Muscle layer of colon (tissue), 2 donors: ENCODE measurements around the gene MCF2L2.
A peak's percentile ranks its signal among the peaks of the same experiment; 100 is the strongest.
"Not testable (repeated sequence)": the region's sequence is repeated elsewhere in the genome, so short reads cannot be mapped to it uniquely, and the experiment has no call there.

Experiments used
- H3K27ac ChIP-seq: one replicate; pipeline ENCODE4 v1.7.0; 2013; ENCODE audit warnings: low read depth, mild to moderate bottlenecking, low read length, moderate library complexity
- H3K27me3 ChIP-seq, 2 donors: one replicate each; pipeline ENCODE4 v1.7.0; 2013; ENCODE audit warnings: low read length in 2 of 2, mild to moderate bottlenecking in 2 of 2; ENCODE audit not compliant: insufficient read depth in 2 of 2, control insufficient read depth in 1 of 2
- H3K36me3 ChIP-seq: one replicate; pipeline ENCODE4 v1.7.0; 2013; ENCODE audit warnings: mild to moderate bottlenecking, low read length; ENCODE audit not compliant: insufficient read depth
- H3K4me1 ChIP-seq: one replicate; pipeline ENCODE4 v1.7.0; 2013; ENCODE audit warnings: mild to moderate bottlenecking, low read length; ENCODE audit not compliant: insufficient read depth
- H3K4me3 ChIP-seq, 2 donors: one replicate each; pipeline ENCODE4 v1.7.0; 2013; ENCODE audit warnings: low read length in 2 of 2, low read depth in 1 of 2, mild to moderate bottlenecking in 1 of 2, moderate library complexity in 1 of 2
- H3K9ac ChIP-seq: one replicate; pipeline ENCODE4 v1.7.0; 2013; ENCODE audit warnings: low read length
- H3K9me3 ChIP-seq: one replicate; pipeline ENCODE4 v1.7.0; 2013; ENCODE audit warnings: mild to moderate bottlenecking, low read length
- donor health status: abdominal sarcoma.
- donor health status: Adenocarcinoma of cecum.

MCF2L2 gene

DNA sequence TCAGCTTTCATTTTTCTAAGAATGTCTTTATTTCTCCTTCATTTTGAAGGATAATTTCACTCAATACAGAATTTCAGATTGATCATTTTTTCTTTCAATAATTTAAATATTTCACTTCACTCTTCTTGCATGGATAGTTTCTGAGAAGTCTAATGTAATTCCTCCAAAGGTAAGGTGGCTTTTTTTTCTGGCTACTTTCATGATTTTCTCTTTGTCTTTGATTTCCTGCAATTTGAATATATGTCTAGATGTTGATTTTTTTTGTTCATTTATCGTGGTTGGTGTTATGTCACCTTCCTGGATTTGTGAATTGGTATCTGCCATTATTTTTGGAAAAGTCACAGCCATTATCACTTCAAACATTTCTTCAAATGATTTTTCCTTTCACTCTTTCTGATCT lies 14.6 kb upstream of the MCF2L2 start:
- H3K36me3 ChIP-seq, result no peaks in the 10 kb centered on the region
- H3K4me3 ChIP-seq, result no peak overlapping the region
- no peak overlapping the region for H3K9ac ChIP-seq
- no peak overlapping the region for H3K27ac ChIP-seq
- no peaks in the 10 kb centered on the region for H3K9me3 ChIP-seq
- H3K4me1 ChIP-seq, result no peaks in the 10 kb centered on the region
- H3K27me3 ChIP-seq, result no peaks in the 10 kb centered on the region

DNA sequence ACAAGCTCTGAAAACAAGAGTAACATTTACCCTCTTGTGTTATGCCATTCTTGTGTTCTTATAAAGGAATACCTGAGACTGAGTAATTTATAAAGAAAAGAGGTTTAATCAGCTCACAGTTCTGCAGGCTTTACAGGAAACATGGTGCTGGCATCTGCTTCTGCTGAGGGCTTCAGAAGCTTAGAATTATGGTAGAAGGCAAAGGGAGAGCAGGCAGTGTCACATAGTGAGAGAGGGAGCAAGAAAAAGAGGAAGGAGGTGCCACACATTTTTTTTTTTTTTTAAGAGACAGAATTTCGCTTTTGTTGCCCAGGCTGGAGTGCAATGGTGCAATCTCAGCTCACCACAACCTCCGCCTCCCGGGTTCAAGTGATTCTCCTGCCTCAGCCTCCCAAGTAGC lies 12.1 kb upstream of the MCF2L2 start:
- not testable (repeated sequence) for H3K9me3 ChIP-seq, H3K4me1 ChIP-seq, H3K4me3 ChIP-seq, H3K27ac ChIP-seq, H3K9ac ChIP-seq, H3K27me3 ChIP-seq, H3K36me3 ChIP-seq

DNA sequence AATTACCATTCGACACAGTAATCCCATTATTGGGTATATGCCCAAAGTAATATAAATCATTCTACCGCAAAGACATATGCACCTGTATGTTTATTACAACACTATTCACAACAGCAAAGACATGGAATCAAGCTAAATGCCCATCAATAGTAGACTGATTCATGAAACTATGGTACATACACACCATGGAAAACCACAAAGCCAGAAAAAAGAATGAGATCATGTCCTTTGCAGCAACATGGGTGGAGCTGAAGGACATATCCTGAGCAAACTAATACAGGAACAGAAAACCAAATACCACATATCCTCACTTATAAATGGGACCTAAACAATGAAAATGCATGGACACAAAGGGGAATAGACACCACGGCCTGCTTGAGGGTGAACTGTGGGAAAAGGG lies 11.1 kb upstream of the MCF2L2 start:
- Histone ChIP-seq H3K9ac (no peak overlapping the region), H3K4me1 (no peaks in the 10 kb centered on the region), H3K9me3 (no peaks in the 10 kb centered on the region), H3K36me3 (no peaks in the 10 kb centered on the region), H3K4me3 (no peak overlapping the region), H3K27me3 (no peaks in the 10 kb centered on the region), H3K27ac (no peak overlapping the region)

DNA sequence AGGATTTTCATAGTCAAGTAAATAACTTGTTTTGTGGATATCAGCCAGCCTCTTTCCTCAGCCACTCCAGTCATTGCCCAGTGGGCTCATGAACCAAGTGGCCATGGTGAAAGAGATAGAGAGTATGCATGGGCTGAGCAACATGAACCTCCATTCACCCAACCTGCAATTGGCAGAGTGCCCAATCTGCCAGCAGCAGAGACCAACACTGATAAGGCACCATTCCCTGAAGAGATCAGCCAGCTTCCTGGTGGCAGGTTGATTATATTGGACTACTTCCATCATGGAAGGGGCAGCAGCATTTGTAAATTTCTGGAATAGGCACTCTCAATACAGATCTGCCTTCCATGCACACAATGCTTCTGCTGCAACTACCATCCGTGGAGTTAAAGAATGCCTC lies 10.3 kb upstream of the MCF2L2 start:
- no peaks in the 10 kb centered on the region for H3K36me3 ChIP-seq
- H3K27me3 ChIP-seq, result peaks cover 0 to under 1% of the 10 kb centered on the region in 2 donors
- H3K4me3 ChIP-seq, result no peak overlapping the region
- no peaks in the 10 kb centered on the region for H3K4me1 ChIP-seq
- H3K27ac ChIP-seq, result no peak overlapping the region
- H3K9ac ChIP-seq, result no peak overlapping the region
- no peaks in the 10 kb centered on the region for H3K9me3 ChIP-seq

DNA sequence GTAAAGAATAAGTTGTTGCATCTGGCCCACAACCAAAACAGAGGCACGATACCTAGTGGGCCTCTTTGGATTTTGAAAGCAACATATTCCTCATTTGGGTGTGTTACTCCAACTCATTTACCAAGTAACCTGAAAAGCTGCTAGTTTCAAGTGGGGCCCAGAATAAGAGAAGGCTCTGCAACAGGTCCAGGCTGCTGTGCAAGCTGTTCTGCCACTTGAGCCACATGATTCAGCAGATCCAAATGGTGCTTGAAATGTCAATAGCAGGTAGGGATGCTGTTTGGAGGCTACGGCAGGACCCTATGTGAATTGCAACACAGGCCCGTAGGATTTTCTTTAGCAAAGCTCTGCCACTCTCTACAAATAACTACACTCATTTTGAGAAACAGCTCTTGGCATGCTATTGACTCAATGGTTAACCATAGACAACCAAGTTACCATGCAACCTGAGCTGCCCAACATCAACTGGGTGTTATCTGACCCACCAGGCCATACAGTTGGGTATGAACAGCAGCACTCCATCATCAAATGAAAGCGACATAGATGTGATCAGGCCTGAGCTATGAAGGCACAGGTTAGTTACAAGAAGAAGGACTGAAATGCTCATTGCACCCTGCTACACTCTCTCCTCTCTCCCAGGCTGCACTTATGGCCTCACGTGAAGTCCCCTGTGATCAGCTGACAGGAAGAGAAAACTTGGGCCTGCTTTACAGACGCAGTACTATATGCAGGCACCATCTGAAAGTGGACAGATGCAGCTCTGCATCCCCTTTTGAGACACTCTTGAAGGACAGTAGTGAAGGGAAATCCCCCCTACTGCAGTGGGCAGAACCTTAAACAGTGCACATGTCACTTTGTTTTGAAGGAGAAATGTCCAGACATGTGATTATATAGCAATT lies 9.5 kb upstream of the MCF2L2 start:
- no peaks in the 10 kb centered on the region for H3K9me3 ChIP-seq
- H3K4me3 ChIP-seq, result no peak overlapping the region
- H3K36me3 ChIP-seq, result no peaks in the 10 kb centered on the region
- no peak overlapping the region for H3K9ac ChIP-seq
- H3K27me3 ChIP-seq, result peaks cover 0 to 5% of the 10 kb centered on the region in 2 donors
- H3K4me1 ChIP-seq, result no peaks in the 10 kb centered on the region
- no peak overlapping the region for H3K27ac ChIP-seq

DNA sequence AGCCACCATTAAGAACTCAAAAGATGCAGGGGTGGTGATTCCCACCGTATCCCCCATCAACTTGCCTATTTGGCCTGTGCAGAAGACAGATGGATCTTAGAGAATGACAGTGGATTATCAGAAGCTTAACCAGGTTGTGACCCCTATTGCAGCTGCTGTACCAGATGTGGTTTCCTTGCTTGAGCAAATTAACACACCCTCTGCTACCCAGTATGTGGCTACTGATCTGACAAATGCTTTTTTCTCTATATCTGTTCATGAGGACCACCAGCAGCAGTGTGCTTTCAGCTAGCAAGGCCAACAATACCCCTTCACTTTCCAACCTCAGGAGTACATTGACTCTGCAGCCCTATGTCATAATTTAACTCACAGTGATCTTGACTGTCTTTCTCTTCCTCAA lies 8.6 kb upstream of the MCF2L2 start:
- peaks cover 0 to 5% of the 10 kb centered on the region in 2 donors for H3K27me3 ChIP-seq
- no peaks in the 10 kb centered on the region for H3K36me3 ChIP-seq
- H3K27ac ChIP-seq, result no peak overlapping the region
- H3K4me1 ChIP-seq, result no peaks in the 10 kb centered on the region
- no peak overlapping the region for H3K9ac ChIP-seq
- H3K9me3 ChIP-seq, result no peaks in the 10 kb centered on the region
- H3K4me3 ChIP-seq, result no peak overlapping the region

DNA sequence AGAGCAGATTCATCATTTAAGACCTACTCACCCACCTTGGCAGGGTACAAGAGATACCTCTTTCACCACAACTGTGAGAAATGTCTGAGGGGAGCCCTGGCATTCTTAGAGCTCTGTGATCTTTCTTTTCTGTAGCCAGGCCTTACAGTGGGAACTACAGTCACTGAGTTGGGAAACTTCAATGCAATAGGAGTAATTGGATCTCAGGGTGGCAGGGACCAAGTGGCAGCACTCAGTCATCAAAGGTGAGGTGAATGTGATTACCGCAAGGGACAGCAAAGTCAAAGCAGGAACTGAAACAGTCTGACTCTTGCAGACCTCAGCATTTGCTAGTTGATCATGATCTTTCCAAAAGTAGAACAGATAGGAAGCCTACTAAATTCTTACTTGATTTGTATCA lies 7.2 kb upstream of the MCF2L2 start:
- Histone ChIP-seq H3K9ac (no peak overlapping the region), H3K36me3 (no peaks in the 10 kb centered on the region), H3K4me1 (no peaks in the 10 kb centered on the region), H3K27me3 (peaks cover 0 to 5% of the 10 kb centered on the region in 2 donors), H3K9me3 (no peaks in the 10 kb centered on the region), H3K4me3 (no peak overlapping the region), H3K27ac (no peak overlapping the region)

DNA sequence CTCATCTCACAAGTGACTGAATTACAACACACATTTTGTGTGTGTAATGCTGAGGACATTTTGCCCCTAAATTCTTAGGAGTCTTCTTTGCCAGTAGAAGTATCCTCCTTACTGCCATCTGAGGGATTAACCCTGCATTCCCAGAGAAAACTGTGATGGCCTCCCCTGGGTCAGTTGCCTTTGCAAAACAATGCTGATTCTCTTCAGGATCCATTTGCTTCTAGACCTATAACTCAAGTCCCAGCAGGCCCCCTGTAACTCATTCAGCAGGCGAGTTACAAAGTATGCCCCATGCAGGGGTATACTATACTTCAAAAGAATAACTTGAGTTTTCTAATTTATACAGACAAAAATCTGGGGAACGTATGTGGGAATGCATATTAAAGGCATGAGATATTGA lies 6.6 kb upstream of the MCF2L2 start:
- no peak overlapping the region for H3K27ac ChIP-seq
- peaks cover 2 to 5% of the 10 kb centered on the region in 2 donors for H3K27me3 ChIP-seq
- H3K36me3 ChIP-seq, result no peaks in the 10 kb centered on the region
- H3K4me3 ChIP-seq, result no peak overlapping the region
- no peaks in the 10 kb centered on the region for H3K9me3 ChIP-seq
- H3K9ac ChIP-seq, result no peak overlapping the region
- H3K4me1 ChIP-seq, result no peaks in the 10 kb centered on the region

DNA sequence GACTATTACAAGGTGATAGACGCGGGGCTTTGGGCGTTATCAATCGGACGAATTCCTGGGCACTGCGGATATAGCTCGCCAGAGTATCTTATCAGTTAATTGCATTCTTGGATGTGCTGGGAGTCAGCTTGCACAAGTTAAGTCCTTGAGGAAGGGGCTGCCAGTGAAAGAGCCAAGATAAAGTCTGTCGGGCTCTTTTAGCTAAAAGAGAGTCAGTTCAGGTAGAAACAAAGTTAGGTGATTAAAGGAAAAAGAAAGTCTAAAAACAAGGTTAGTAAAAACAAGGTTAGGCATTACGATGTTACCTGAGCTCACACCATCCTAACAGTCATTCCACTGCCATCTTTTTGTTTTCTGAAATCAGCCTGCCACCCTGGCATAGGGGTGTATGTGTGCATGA lies 6.1 kb upstream of the MCF2L2 start:
- no peaks in the 10 kb centered on the region for H3K36me3 ChIP-seq
- H3K27ac ChIP-seq, result no peak overlapping the region
- H3K9me3 ChIP-seq, result no peaks in the 10 kb centered on the region
- H3K27me3 ChIP-seq, result peaks cover 4 to 5% of the 10 kb centered on the region in 2 donors
- H3K9ac ChIP-seq, result no peak overlapping the region
- H3K4me3 ChIP-seq, result no peak overlapping the region
- H3K4me1 ChIP-seq, result no peaks in the 10 kb centered on the region

DNA sequence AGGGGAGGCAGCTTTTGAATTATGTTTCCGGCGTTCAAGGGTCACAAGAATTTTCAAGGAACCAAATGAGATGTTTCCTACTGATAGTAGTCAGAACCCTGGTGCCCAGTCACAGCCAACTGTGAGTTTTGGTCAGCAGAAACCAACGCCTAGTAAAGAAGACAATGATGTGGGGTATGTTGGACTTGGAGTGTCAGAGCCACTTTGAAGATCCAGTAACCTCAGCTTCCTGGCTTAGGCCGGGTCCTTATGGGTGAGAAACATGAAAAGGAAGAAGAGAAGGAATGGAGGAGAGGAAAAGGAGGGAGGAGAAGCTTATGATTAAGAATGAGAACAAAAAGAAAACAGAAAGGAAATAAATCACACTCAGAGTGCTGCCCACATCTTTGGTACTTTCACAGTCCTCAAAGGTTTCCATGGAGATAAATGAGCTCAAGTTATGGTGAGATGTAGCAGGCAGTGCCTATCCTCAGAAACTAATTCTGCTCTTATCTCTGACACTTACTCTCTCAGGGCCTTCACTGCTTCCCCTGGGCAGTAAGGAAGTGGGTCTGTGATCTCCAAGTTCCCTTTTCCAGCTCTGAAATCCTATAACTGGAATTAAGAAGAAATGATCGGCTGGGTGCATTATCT lies 2.0 kb upstream of the MCF2L2 start:
- Histone ChIP-seq H3K36me3 (no peaks in the 10 kb centered on the region), H3K27ac (no peak overlapping the region), H3K4me1 (peaks cover 13% of the 10 kb centered on the region), H3K27me3 (peaks cover 13 to 38% of the 10 kb centered on the region in 2 donors), H3K4me3 (no peak overlapping the region), H3K9me3 (no peaks in the 10 kb centered on the region), H3K9ac (no peak overlapping the region)

DNA sequence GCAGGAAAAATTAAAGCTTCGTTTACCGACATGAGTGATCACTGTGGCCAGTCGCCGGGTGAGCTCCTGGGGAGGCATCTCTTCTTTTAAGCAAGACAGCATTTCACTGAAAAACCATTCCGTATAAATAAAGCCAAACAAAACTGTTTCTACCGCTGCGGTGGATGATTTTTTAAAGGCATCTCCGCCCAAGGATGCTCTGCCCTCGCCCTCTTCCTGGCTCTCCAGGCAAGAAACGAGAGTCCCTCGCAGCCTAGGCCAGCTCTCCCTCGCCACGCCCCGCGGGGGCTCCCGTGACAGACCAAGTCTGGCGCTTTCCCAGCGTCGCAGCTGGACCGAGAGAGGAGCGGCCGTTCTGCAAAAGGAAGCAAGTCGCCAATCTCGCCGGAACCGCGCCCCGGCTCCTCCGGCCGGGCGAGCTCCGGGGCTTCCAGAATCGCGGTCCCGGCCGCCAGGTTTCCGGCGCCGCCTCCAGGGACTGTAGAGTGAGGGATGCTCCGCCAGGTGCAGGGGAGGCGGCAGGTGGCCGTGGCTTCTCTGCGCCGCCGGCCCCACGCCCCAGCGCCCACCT lies 458 bp downstream of the MCF2L2 start:
- H3K27ac ChIP-seq, result no peak overlapping the region
- H3K4me1 ChIP-seq, result peaks cover 13% of the 10 kb centered on the region
- H3K9me3 ChIP-seq, result no peaks in the 10 kb centered on the region
- H3K4me3 ChIP-seq, result peak overlapping the region; percentile 22 to 46
- H3K36me3 ChIP-seq, result no peaks in the 10 kb centered on the region
- no peak overlapping the region for H3K9ac ChIP-seq
- H3K27me3 ChIP-seq, result peaks cover 8 to 41% of the 10 kb centered on the region in 2 donors
